ENCODE measurements around the gene TICAM1.
A peak's percentile ranks its signal among the peaks of the same experiment; 100 is the strongest.

DNA sequence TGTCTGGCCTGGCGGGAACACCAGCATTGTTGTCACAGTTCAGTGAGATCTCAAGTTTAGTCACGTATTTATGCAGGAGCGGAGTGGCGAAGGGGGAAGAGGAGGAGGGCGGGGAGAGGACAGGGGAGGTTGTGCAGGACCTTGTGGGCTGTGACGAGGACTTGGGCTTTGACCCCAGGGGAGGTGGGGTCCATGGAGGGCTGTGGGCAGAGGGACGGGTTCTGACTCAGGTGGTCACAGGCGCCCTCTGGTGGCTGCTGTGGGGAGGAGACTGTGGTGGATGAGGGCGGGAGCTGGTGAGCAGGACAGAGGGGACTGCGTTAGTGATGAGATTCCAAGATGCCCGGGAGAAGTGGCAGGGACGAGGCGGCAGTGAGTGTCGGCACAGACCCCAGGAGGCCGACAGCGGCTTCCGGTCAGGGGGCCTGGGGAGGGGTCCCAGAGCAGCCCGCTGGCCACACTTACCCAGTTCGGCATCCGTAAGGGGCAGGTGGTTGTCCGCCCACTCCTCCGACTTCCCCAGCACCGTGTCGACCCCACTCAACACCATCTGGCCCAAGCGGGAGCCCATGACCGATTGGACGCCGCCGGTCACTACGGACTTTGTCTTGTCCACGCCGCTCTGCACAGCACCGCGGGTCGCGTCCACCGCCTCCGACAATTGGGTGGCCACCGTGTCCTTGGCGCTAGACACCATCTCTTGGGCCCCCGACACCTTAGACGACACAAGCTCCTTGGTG lies 20.2 kb upstream of the TICAM1 start:
- TF ChIP-seq, protein P1, sequence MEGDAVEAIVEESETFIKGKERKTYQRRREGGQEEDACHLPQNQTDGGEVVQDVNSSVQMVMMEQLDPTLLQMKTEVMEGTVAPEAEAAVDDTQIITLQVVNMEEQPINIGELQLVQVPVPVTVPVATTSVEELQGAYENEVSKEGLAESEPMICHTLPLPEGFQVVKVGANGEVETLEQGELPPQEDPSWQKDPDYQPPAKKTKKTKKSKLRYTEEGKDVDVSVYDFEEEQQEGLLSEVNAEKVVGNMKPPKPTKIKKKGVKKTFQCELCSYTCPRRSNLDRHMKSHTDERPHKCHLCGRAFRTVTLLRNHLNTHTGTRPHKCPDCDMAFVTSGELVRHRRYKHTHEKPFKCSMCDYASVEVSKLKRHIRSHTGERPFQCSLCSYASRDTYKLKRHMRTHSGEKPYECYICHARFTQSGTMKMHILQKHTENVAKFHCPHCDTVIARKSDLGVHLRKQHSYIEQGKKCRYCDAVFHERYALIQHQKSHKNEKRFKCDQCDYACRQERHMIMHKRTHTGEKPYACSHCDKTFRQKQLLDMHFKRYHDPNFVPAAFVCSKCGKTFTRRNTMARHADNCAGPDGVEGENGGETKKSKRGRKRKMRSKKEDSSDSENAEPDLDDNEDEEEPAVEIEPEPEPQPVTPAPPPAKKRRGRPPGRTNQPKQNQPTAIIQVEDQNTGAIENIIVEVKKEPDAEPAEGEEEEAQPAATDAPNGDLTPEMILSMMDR (IDR thresholded peaks at IDR 0.05 in 8 of 11, conservative IDR thresholded peaks at IDR 0.05 in 3 of 11): peak; percentile 75 to 96 (median 83)
- peak; percentile 29 to 58 (median 40) for TF ChIP-seq POLR2AphosphoS5 (IDR thresholded peaks at IDR 0.05)
